Measurements from ENCODE around the gene DAO. TPM values are rescaled to one million over a fixed set of nuclear protein-coding genes. Genes with fewer than 3 reads are reported as not detected.

DAO gene
- polyA plus RNA-seq, 1 donor from 2014 or later = not detected

DNA sequence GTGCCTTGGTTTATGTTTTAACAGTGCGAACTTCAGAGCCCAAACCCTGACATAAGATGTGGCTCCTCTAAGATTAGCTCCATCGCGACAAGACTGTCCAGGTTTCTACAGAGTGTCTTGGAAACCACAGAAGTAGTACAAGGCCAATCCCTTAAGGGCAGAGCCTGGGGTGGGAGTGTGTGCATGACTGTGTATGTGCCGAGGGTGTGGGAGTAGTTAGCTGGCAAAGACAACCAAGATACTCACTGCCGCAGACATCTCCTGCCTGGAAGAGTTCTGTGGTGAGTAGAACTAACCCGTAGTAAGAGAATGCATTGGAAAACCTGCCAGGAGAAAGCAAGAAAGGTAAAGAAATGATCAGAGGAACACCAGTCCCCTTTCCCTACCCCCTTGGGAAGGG, 54.1 kb downstream of the DAO start:
- TF ChIP-seq SMC3 (conservative IDR thresholded peaks at IDR 0.05; ENCODE audit: poor library complexity) = no peak
- TF ChIP-seq MXI1 (conservative IDR thresholded peaks at IDR 0.05; ENCODE audit: poor library complexity, severe bottlenecking) = no peak
- no peak for TF ChIP-seq EP300 (conservative IDR thresholded peaks at IDR 0.05; ENCODE audit: poor library complexity, severe bottlenecking)
- TF ChIP-seq, protein P1, sequence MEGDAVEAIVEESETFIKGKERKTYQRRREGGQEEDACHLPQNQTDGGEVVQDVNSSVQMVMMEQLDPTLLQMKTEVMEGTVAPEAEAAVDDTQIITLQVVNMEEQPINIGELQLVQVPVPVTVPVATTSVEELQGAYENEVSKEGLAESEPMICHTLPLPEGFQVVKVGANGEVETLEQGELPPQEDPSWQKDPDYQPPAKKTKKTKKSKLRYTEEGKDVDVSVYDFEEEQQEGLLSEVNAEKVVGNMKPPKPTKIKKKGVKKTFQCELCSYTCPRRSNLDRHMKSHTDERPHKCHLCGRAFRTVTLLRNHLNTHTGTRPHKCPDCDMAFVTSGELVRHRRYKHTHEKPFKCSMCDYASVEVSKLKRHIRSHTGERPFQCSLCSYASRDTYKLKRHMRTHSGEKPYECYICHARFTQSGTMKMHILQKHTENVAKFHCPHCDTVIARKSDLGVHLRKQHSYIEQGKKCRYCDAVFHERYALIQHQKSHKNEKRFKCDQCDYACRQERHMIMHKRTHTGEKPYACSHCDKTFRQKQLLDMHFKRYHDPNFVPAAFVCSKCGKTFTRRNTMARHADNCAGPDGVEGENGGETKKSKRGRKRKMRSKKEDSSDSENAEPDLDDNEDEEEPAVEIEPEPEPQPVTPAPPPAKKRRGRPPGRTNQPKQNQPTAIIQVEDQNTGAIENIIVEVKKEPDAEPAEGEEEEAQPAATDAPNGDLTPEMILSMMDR (IDR thresholded peaks at IDR 0.05; ENCODE audit: poor library complexity, severe bottlenecking) = no peak
- TF ChIP-seq POLR2AphosphoS5 (IDR thresholded peaks at IDR 0.05) = no peak
- no peak for TF ChIP-seq TAF1 (IDR thresholded peaks at IDR 0.05; ENCODE audit: low read depth)
- TF ChIP-seq, protein P2, sequence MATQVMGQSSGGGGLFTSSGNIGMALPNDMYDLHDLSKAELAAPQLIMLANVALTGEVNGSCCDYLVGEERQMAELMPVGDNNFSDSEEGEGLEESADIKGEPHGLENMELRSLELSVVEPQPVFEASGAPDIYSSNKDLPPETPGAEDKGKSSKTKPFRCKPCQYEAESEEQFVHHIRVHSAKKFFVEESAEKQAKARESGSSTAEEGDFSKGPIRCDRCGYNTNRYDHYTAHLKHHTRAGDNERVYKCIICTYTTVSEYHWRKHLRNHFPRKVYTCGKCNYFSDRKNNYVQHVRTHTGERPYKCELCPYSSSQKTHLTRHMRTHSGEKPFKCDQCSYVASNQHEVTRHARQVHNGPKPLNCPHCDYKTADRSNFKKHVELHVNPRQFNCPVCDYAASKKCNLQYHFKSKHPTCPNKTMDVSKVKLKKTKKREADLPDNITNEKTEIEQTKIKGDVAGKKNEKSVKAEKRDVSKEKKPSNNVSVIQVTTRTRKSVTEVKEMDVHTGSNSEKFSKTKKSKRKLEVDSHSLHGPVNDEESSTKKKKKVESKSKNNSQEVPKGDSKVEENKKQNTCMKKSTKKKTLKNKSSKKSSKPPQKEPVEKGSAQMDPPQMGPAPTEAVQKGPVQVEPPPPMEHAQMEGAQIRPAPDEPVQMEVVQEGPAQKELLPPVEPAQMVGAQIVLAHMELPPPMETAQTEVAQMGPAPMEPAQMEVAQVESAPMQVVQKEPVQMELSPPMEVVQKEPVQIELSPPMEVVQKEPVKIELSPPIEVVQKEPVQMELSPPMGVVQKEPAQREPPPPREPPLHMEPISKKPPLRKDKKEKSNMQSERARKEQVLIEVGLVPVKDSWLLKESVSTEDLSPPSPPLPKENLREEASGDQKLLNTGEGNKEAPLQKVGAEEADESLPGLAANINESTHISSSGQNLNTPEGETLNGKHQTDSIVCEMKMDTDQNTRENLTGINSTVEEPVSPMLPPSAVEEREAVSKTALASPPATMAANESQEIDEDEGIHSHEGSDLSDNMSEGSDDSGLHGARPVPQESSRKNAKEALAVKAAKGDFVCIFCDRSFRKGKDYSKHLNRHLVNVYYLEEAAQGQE (IDR thresholded peaks at IDR 0.05; ENCODE audit: borderline replicate concordance) = no peak
- TF ChIP-seq EZH2 (IDR thresholded peaks at IDR 0.05; ENCODE audit: borderline replicate concordance, insufficient read depth, low read length, poor library complexity, severe bottlenecking) = no peak
- no peak for TF ChIP-seq RAD21 (conservative IDR thresholded peaks at IDR 0.05)

DNA sequence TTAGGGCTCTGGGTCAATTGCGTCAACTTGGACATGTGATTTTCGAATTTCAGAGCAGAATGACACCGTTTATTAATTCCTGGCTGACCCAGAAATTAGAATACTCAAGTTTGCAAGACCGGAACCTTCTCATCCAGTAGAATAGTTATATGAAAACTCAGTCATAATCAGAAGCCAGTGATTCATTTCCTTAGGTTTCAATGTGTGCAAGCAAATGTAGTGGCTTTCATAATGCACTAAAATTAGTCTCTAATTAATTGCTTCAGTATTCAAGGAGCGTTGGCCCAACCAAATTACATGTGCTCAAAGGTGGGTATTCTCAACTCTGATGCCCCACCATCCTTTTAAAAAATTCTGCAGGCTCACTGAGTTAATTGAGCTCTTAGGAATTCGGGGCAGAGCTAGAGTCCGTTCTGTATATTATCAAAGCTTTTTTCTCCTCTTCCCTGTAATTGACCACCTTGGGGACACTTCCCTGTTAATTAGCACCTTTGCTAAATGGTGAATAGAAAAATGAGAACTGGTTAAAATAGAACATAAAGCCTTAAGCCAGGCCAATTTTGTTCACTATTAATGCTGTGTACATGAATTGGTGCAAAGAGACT, 55.4 kb downstream of the DAO start:
- Histone ChIP-seq H3F3A (ENCODE audit: insufficient read depth, low read length, poor library complexity, severe bottlenecking) (no peaks in the 10 kb centered on the region), H3K9me2 (ENCODE audit: insufficient read depth, low read length) (no peaks in the 10 kb centered on the region), H3K36me3 (ENCODE audit: insufficient read depth, low read length) (peaks cover 18% of the 10 kb centered on the region), H2AFZ (ENCODE audit: low read depth, low read length) (no peak overlapping the region), H3K27me3 (ENCODE audit: insufficient read depth, low read depth, low read length) (no peaks in the 10 kb centered on the region), H3K4me2 (ENCODE audit: low read length) (no peak overlapping the region), H3K4me3 (ENCODE audit: low read length) (no peak overlapping the region), H3K27ac (ENCODE audit: low read length) (no peak overlapping the region), H4K20me1 (ENCODE audit: insufficient read depth) (no peaks in the 10 kb centered on the region), H3K79me2 (replicated peaks; ENCODE audit: insufficient read depth, low read length) (no peaks in the 10 kb centered on the region), H3K9me3 (ENCODE audit: low read length) (no peaks in the 10 kb centered on the region), H3K9ac (ENCODE audit: low read length) (no peak overlapping the region)
- TF ChIP-seq EP300 (conservative IDR thresholded peaks at IDR 0.05; ENCODE audit: poor library complexity, severe bottlenecking) (no peak), POLR2AphosphoS5 (IDR thresholded peaks at IDR 0.05) (no peak), MXI1 (conservative IDR thresholded peaks at IDR 0.05; ENCODE audit: poor library complexity, severe bottlenecking) (no peak), SMC3 (conservative IDR thresholded peaks at IDR 0.05; ENCODE audit: poor library complexity) (no peak), EZH2 (IDR thresholded peaks at IDR 0.05; ENCODE audit: borderline replicate concordance, insufficient read depth, low read length, poor library complexity, severe bottlenecking) (no peak), RAD21 (conservative IDR thresholded peaks at IDR 0.05) (no peak), TAF1 (IDR thresholded peaks at IDR 0.05; ENCODE audit: low read depth) (no peak)
- TF ChIP-seq, protein P2 (IDR thresholded peaks at IDR 0.05; ENCODE audit: borderline replicate concordance) = no peak
- TF ChIP-seq, protein P1 (IDR thresholded peaks at IDR 0.05; ENCODE audit: poor library complexity, severe bottlenecking) = no peak

More for the DNA sequence above, 54.1 kb downstream of the DAO start:
- Histone ChIP-seq H4K20me1 (ENCODE audit: insufficient read depth) (no peaks in the 10 kb centered on the region), H3K9me2 (ENCODE audit: insufficient read depth, low read length) (no peaks in the 10 kb centered on the region), H3K9me3 (ENCODE audit: low read length) (no peaks in the 10 kb centered on the region), H3K4me2 (ENCODE audit: low read length) (no peak overlapping the region), H3K36me3 (ENCODE audit: insufficient read depth, low read length) (peaks cover 18% of the 10 kb centered on the region), H3K4me3 (ENCODE audit: low read length) (no peak overlapping the region), H3K79me2 (replicated peaks; ENCODE audit: insufficient read depth, low read length) (no peaks in the 10 kb centered on the region), H3F3A (ENCODE audit: insufficient read depth, low read length, poor library complexity, severe bottlenecking) (no peaks in the 10 kb centered on the region), H3K9ac (ENCODE audit: low read length) (no peak overlapping the region), H3K27me3 (ENCODE audit: insufficient read depth, low read depth, low read length) (no peaks in the 10 kb centered on the region), H3K27ac (ENCODE audit: low read length) (no peak overlapping the region), H2AFZ (ENCODE audit: low read depth, low read length) (no peak overlapping the region)

Data from neural cell (in vitro differentiated cells).